Esophagus muscularis mucosa (tissue), 4 donors: Measurements from ENCODE around the gene LARP4B.

Source experiments
- EP300 ChIP-seq: sonication (generic); formaldehyde crosslinking; IDR thresholded peaks from one replicate; pipeline ENCODE4 v1.6.1; 2017; ENCODE audit warnings: antibody characterized with exemption
- POLR2A ChIP-seq: fragments of 450-650 bp; IDR thresholded peaks from one replicate; pipeline ENCODE4 v1.6.1; 2017; ENCODE audit warnings: antibody characterized with exemption, moderate library complexity, mild to moderate bottlenecking, low read depth
- TF ChIP-seq, protein P1 (sequence below), 3 experiments: fragments of 200-600 bp in 2 of 3; fragments of 450-650 bp in 1 of 3; sonication (generic) in 2 of 3; IDR thresholded peaks; one replicate each; pipeline ENCODE4 v1.5.1; 2017 to 2019; ENCODE audit warnings: antibody characterized with exemption in 3 of 3, mild to moderate bottlenecking in 2 of 3, moderate library complexity in 1 of 3

- TF ChIP-seq EP300 (no peak), POLR2A (no peak)
- TF ChIP-seq, protein P1, sequence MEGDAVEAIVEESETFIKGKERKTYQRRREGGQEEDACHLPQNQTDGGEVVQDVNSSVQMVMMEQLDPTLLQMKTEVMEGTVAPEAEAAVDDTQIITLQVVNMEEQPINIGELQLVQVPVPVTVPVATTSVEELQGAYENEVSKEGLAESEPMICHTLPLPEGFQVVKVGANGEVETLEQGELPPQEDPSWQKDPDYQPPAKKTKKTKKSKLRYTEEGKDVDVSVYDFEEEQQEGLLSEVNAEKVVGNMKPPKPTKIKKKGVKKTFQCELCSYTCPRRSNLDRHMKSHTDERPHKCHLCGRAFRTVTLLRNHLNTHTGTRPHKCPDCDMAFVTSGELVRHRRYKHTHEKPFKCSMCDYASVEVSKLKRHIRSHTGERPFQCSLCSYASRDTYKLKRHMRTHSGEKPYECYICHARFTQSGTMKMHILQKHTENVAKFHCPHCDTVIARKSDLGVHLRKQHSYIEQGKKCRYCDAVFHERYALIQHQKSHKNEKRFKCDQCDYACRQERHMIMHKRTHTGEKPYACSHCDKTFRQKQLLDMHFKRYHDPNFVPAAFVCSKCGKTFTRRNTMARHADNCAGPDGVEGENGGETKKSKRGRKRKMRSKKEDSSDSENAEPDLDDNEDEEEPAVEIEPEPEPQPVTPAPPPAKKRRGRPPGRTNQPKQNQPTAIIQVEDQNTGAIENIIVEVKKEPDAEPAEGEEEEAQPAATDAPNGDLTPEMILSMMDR (IDR thresholded peaks at IDR 0.05) = no peak
Observed at GRCh38 chr10:787933-788651, 143.4 kb downstream of the LARP4B start.
